H1 (cell line): ENCODE measurements around the gene PRIMA1. TPM values are rescaled to one million over a fixed set of nuclear protein-coding genes. Genes with fewer than 3 reads are reported as not detected.

ENCODE experiments used
- ASH2L ChIP-seq: fragments of 200-600, 300-600 bp; sonication (generic); IDR thresholded peaks from one replicate; pipeline ENCODE4 v1.7.1; 2017; ENCODE audit warnings: low read length
- BRCA1 ChIP-seq: IDR thresholded peaks from 2 replicates; pipeline ENCODE4 v1.6.1; 2012; ENCODE audit warnings: low read depth, low read length, improper control_type of control experiment
- CBX5 ChIP-seq: fragments of 300-800, 300-1000 bp; sonication (generic); IDR thresholded peaks from 2 replicates; pipeline ENCODE4 v1.7.1; 2016; ENCODE audit warnings: antibody characterized with exemption, low read length, low read depth
- GABPA ChIP-seq: IDR thresholded peaks from 2 replicates; pipeline ENCODE4 v1.6.1; 2011; ENCODE audit warnings: mild to moderate bottlenecking, low read length, moderate library complexity, borderline replicate concordance; ENCODE audit not compliant: insufficient read depth
- JUND ChIP-seq: IDR thresholded peaks from 2 replicates; pipeline ENCODE4 v1.6.1; 2011; ENCODE audit warnings: mild to moderate bottlenecking, improper control_type of control experiment, low read length
- KDM1A ChIP-seq: fragments of 200-600, 300-600 bp; sonication (generic); IDR thresholded peaks from 2 replicates; pipeline ENCODE4 v1.7.1; 2016; ENCODE audit warnings: mild to moderate bottlenecking, low read length, borderline replicate concordance
- KDM5A ChIP-seq: fragments of 200-600 bp; IDR thresholded peaks from 2 replicates; pipeline ENCODE4 v1.7.1; 2012; ENCODE audit warnings: mild to moderate bottlenecking, low read length, inconsistent platforms, mixed read lengths
- MAX ChIP-seq: IDR thresholded peaks from 2 replicates; pipeline ENCODE4 v1.6.1; 2012; ENCODE audit warnings: inconsistent platforms
- NANOG ChIP-seq: IDR thresholded peaks from 2 replicates; pipeline ENCODE4 v1.6.1; 2011; ENCODE audit warnings: low read length, low read depth, mild to moderate bottlenecking, inconsistent platforms; ENCODE audit not compliant: insufficient read depth, poor library complexity, severe bottlenecking
- RBBP5 ChIP-seq: IDR thresholded peaks from 2 replicates; pipeline ENCODE4 v1.7.1; 2012; ENCODE audit warnings: low read depth, mild to moderate bottlenecking, inconsistent platforms, low read length, moderate library complexity, borderline replicate concordance
- SIX5 ChIP-seq: IDR thresholded peaks from 2 replicates; pipeline ENCODE4 v1.6.1; 2011; ENCODE audit warnings: mild to moderate bottlenecking, low read depth, low read length
- SUZ12 ChIP-seq: fragments of 200-600 bp; sonication (generic); IDR thresholded peaks from 2 replicates; pipeline ENCODE4 v1.6.1; 2012; ENCODE audit warnings: mild to moderate bottlenecking, inconsistent platforms, low read length, moderate library complexity, mixed read lengths
- TAF1 ChIP-seq: IDR thresholded peaks from 2 replicates; pipeline ENCODE4 v1.6.1; 2011; ENCODE audit warnings: mild to moderate bottlenecking, low read depth, low read length
- TEAD4 ChIP-seq: IDR thresholded peaks from 2 replicates; pipeline ENCODE4 v1.6.1; 2012; ENCODE audit warnings: low read depth, low read length, inconsistent platforms, mixed read lengths
- USF2 ChIP-seq: IDR thresholded peaks from 2 replicates; pipeline ENCODE4 v1.6.1; 2011; ENCODE audit warnings: low read length, improper control_type of control experiment
- polyA plus RNA-seq, 7 experiments: library from polyadenylated mRNA; depleted of rRNA in 3 of 7; stranded (reverse) in 5 of 7; unstranded in 2 of 7; fragments of >200 nt in 5 of 7; fragments of 200-250 nt in 2 of 7; gene quantifications; 1 replicate in 5 of 7; 2 replicates in 1 of 7; 4 replicates in 1 of 7; pipeline versions ENCODE4 v1.2.1 to v1.2.3, GENCODE V29; 2011 to 2013; ENCODE audit warnings: missing spikeins in 2 of 7, mixed read lengths in 2 of 7
- total RNA-seq: library from RNA; stranded (reverse); fragmentation: NEBNext Ultra II Directional; extraction: Animal tissue kit (Norgen Biotek cat#: 25700); gene quantifications from 2 replicates; pipeline ENCODE4 v1.2.1, GENCODE V29; 2021

PRIMA1 gene
- total and polyA plus RNA-seq, 2 of the 8 experiments (the other 6 are each of a cell fraction or from before 2014, with no cell fraction given) = 2.8 to 4.5 TPM

GRCh38 chr14:93702946-93703345, 85.3 kb downstream of the PRIMA1 start (continued):
- TF ChIP-seq KDM5A = no peak
- no peak for TF ChIP-seq TEAD4
- no peak for TF ChIP-seq KDM1A
- TF ChIP-seq RBBP5 = no peak
- peak; percentile 60 for TF ChIP-seq USF2
- TF ChIP-seq SUZ12 = no peak
- no peak for TF ChIP-seq SIX5
- no peak for TF ChIP-seq JUND
- TF ChIP-seq BRCA1 = no peak
- TF ChIP-seq CBX5 = no peak
- no peak for TF ChIP-seq NANOG
- no peak for TF ChIP-seq GABPA
- no peak for TF ChIP-seq TAF1
- no peak for TF ChIP-seq ASH2L
- TF ChIP-seq MAX = 0 out of 2 replicates have a peak, but pooled peaks have one; percentile 20
- TF ChIP-seq, all 59 proteins: peak for 4
